Measurements from ENCODE around the gene TTC23.

TTC23 gene

GRCh38 chr15:99249270-99249841 lies at the start of gene TTC23:
Gene TTC23 (minus strand): TSS chr15:99249581. CDS start chr15:99228712, 20,869 bp downstream.
- in situ Hi-C loops (cut with MboI; ENCODE audit: low sequenced_read_pairs): no loop called here

DNA sequence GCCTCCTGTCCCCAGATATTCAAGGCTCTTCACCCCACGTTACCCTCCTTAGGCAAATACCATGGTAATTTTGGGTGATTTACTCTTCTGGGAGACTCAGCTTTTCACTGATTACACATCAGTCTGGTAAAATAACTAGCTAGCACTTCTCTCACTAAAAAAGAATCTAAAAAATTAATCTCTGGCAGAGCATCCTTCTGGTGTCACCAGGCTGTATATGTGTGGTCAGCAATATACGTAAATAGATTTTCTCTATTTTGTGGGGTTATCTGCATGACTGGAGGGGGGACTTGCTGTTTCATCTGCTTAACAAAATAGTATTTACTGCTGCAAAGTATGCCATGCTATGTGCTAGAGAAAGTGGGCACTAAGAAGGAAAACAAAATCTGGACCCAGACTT lies 47.0 kb upstream of the TTC23 start:
- in situ Hi-C loops (cut with MboI; ENCODE audit: low sequenced_read_pairs): no loop called here

DNA sequence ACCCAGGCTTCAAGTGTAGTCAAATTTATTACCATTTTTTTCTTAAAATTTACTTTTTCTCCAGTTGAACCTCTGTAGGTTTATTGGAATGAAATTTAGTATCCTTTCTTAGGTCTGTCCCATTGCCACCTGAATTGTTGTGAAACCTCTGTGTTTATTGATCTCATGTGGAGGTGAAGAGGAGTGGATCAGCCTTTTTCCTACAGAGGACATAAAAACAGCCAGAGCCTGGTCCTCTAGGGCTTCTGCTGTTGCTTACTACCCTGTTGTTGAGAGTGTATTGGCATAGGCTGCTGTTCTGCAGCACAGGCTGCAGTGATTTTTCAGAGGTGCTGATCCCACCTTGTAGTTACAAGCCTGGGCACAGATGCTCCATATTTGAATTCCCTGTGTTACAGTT lies 46.5 kb upstream of the TTC23 start:
- in situ Hi-C loops (cut with MboI; ENCODE audit: low sequenced_read_pairs): no loop called here

DNA sequence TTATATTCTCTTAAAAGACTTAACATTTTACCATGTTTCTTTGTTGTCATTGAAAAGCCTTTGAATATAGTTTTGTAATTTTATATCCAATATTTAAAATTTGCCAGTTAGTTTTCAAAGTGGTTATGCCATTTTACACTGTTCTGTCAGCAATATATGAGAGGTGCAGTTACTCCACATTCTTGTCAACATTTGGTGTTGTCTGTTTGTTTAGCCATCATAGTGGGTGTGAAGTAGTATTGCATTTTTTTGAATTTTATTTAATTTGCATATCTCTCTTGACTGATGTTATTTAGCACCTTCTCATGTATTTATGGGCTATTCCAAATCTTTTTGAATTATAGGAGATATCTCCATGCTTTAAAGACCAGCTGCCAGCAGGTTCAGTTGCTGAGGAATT lies 42.3 kb upstream of the TTC23 start:
- in situ Hi-C loops (cut with MboI; ENCODE audit: low sequenced_read_pairs): no loop called here

DNA sequence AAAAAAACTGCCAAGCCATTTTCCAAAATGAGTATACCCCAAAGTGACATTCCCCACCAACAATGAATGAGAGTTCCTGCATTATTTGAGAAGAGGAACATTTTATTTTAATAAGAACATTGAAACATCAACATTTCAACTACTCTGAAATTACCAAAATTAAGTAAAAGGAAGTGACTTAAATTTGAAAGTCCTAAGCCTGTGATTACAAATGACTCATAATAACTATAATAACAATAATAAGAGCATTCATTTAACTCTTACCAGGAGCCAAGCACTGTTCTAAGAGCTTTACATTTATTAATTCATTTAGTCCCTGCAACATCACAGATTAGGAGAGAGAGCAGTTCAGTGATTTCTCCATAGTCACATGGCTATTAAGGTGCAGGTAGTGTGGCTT lies 34.3 kb upstream of the TTC23 start:
- in situ Hi-C loops (cut with MboI; ENCODE audit: low sequenced_read_pairs): no loop called here

DNA sequence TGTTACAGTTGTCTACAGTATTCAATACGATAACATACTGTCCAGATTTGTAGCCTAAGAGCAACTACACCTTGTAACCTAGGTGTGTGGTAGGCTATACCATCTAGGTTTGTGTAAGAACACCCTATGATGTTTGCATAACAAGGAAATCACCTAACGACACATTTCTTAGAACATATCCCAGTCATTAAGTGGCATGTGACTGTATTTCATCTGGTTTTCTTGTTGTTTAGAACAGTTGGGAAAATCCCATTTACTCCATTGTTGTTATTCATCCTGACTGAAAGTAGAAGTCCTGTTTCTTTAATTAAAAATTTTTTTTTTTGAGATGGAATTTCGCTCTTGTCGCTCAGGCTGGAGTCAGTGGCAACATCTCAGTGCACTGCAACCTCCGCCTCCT lies 33.2 kb upstream of the TTC23 start:
- in situ Hi-C loops (cut with MboI; ENCODE audit: low sequenced_read_pairs): no loop called here

GRCh38 chr15:99282121-99282520 lies 32.7 kb upstream of the TTC23 start:
- in situ Hi-C loops (cut with MboI; ENCODE audit: low sequenced_read_pairs): no loop called here

GRCh38 chr15:99279827-99280226 lies 30.4 kb upstream of the TTC23 start:
- in situ Hi-C loops (cut with MboI; ENCODE audit: low sequenced_read_pairs): loop anchor here (10.0 kb wide), 1 partner anchor 425 kb away; no protein-coding TSS in a partner anchor

DNA sequence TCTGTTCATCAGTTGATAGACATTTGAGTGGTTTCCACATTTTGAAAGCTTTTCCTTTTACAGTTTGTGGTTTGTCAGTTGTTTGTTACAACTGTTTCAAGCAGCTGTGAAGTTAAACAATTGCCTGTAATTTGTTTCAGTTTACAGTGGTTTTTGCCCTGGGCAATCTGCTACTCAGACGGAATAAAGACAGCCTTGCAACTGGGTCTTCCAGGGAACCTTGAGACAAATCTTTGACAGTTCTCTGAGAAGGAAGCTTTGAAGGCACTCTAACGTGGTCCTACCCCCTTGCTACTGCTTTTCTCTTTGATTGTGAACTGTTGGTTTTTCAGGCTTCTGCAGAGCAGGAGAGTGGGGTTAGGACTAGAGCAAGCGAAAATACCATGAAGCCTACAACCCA lies 29.9 kb upstream of the TTC23 start:
- in situ Hi-C loops (cut with MboI; ENCODE audit: low sequenced_read_pairs): loop anchor here (10.0 kb wide), 1 partner anchor 426 kb away; no protein-coding TSS in a partner anchor

DNA sequence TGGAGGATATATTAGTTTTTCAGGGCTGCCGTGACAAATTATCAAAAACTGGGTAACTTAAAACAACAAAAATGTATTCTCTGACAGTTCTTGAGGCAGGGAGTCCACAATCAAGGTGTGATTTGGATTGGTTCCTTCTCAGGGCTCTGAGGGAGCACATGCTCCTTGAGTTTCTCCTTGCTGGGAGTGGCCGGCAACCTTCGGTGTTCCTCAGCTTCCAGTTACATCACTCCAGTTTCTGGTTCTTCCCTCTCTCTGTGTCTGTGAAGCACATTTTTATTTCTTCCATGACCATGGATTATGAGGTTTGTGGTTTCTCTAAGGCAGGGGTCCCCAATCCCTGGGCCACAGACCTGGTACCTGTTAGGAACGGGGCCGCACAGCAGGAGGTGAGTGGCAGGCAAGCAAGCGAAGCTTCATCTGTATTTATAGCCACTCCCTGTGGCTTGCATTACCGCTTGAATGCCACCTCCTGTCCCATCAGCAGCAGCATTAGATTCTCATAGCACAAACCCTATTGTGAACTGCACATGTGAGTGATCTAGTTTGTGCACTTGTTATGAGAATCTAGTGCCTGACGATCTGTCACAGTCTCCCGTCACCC lies 26.2 kb upstream of the TTC23 start:
- in situ Hi-C loops (cut with MboI; ENCODE audit: low sequenced_read_pairs): loop anchor here (10.0 kb wide), 1 partner anchor 429 kb away; no protein-coding TSS in a partner anchor

GRCh38 chr15:99275061-99275460 lies 25.7 kb upstream of the TTC23 start:
- in situ Hi-C loops (cut with MboI; ENCODE audit: low sequenced_read_pairs): loop anchor here (10.0 kb wide), 1 partner anchor 430 kb away; no protein-coding TSS in a partner anchor

- in situ Hi-C loops (cut with MboI; ENCODE audit: low sequenced_read_pairs): loop anchor here (10.0 to 25.0 kb wide), 2 partner anchors 431 to 638 kb away; no protein-coding TSS in a partner anchor
Measured at GRCh38 chr15:99273801-99274200, 24.4 kb upstream of the TTC23 start.

DNA sequence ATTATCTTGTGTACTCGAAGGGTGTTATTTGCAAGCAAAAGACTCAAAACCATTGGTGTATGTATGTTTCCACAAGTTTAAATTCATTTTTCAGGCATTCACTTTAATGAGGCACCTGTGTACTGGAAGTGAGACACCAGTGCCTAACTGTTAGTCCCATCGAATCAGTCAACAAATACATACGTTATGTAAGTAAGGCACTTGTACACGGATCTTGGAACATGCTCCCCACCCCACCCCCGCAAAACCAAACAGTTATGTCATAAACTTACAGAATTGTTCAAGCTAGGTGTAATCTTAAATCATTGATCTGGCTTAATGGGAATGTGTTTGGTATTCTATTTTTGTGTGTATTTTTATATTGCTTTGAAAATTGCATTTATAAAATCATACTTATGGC lies 19.1 kb upstream of the TTC23 start:
- in situ Hi-C loops (cut with MboI; ENCODE audit: low sequenced_read_pairs): loop anchor here (25.0 kb wide), 1 partner anchor 644 kb away; no protein-coding TSS in a partner anchor

DNA sequence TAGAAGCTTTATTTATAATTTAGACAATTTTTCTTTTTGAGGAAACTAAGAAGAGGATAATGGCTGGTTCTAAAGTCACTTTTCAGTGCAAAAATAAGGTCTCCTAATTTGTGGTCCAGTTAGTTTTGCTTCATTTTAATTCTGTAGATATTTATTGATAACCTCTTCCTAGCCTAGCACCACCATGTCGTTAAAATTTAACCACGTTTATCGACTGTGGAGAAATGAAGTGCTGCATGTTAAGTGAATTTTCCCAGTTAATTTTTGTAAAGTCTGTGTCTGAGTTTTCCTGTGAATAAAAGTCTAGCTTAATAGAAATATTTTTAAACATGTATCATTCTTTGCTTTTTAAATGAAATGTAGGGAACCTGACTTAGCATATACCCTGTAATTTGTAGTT lies 18.6 kb upstream of the TTC23 start:
- in situ Hi-C loops (cut with MboI; ENCODE audit: low sequenced_read_pairs): loop anchor here (25.0 kb wide), 1 partner anchor 644 kb away; no protein-coding TSS in a partner anchor

DNA sequence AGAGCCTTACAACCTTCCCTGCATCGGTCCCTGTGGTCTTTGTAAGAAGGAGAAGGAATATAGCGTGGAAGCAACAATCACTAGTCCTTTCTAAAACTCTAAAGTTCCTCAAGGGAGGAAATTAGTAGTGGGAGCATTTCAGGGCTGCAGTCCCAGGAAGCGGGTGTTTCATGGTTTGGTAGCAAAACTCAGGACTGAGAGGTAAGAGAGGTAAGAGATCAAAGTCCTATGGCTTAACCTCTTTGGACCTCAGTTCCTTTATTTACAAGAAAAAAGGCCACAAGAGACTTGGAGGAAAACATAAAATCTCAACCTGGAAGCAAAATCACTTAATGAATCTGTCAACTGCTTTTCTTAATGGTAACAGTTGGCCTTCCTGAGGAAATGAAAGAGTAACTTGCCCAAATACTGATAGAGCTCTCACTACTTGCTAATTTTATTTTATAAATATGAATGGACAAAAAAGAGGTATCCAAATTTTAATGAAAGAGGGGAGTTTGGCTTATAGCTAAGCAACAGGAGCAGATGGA lies 16.2 kb upstream of the TTC23 start:
- in situ Hi-C loops (cut with MboI; ENCODE audit: low sequenced_read_pairs): loop anchor here (25.0 kb wide), 1 partner anchor 647 kb away; no protein-coding TSS in a partner anchor

DNA sequence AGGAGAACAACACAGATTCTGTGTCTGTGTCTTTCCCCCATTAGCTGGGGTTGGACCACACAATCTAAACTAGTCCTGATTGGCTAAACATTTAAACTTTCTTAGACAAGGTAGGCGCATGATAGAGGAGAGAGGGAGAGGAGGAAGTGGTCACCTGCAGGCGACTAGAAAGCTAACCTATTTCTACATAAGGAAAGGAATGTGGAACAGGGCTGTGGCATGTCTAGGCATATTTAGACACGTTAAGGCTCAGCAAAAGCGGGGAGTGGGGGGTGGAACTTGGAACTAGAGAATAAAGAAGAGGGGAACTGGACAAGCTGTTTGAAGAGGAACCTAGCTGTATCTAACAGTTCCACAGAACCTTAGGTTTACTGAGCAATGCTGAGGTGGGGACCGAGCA lies 14.7 kb upstream of the TTC23 start:
- in situ Hi-C loops (cut with MboI; ENCODE audit: low sequenced_read_pairs): loop anchor here (25.0 kb wide), 1 partner anchor 648 kb away; no protein-coding TSS in a partner anchor

GRCh38 chr15:99257107-99257750 lies 7.8 kb upstream of the TTC23 start:
- in situ Hi-C loops (cut with MboI; ENCODE audit: low sequenced_read_pairs): loop anchor here (25.0 kb wide), 1 partner anchor 655 kb away; no protein-coding TSS in a partner anchor

- in situ Hi-C loops (cut with MboI; ENCODE audit: low sequenced_read_pairs): loop anchor here (25.0 kb wide), 1 partner anchor 659 kb away; no protein-coding TSS in a partner anchor
Measured at GRCh38 chr15:99253381-99254090, 4.2 kb upstream of the TTC23 start.

DNA sequence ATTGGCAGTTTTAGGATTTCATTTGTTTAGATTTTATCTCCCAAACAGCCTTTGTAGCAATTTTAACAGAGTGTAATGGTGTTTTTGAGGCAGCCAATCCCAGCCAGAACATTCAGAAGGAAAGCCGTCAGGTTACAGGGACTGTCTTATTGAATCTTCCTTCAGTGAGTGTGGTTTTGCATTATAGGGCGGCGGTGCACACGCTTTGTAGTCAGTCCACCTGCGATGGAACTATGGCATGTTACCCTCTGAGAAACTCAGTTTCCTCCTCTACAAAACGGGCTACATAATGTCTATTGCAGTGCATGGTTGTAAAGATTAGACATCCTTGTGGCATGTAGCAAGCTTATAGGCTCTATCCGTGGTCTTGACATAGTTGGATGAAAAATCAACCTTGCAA lies 2.9 kb upstream of the TTC23 start:
- in situ Hi-C loops (cut with MboI; ENCODE audit: low sequenced_read_pairs): loop anchor here (25.0 kb wide), 1 partner anchor 660 kb away; no protein-coding TSS in a partner anchor

All from HL-60/S4 treated with retinoic acid at 250 ng/mL for 4 days and 3 days (cell line).